Endothelial cell of umbilical vein (primary cell): Measurements from ENCODE around the gene CLIP3. TPM values are rescaled to one million over a fixed set of nuclear protein-coding genes. Genes with fewer than 3 reads are reported as not detected.

Experiments used
- BruUV-seq: library from RNA; stranded (reverse); fragments of 400-500 nt; replicated peaks from 2 replicates; lab custom pipeline; 2021; lab: Mats Ljungman, UMichigan
- CTCF ChIA-PET: fragments of 300-600, 350-600 bp; sonication (Branson Sonifier 250); formaldehyde crosslinking; loops from one replicate; lab custom pipeline; 2021; ENCODE audit warnings: antibody characterized with exemption, inconsistent platforms; lab: Charles Lee
- POLR2A ChIA-PET: fragments of 300-600, 350-600 bp; sonication (Branson Sonifier 250); formaldehyde crosslinking; loops from one replicate; lab custom pipeline; 2021; ENCODE audit warnings: antibody characterized with exemption, inconsistent platforms; lab: Charles Lee
- DNase-seq: peaks from one replicate; pipeline ENCODE4 v3.0.0-alpha.2; 2011; ENCODE audit warnings: low read depth, low spot score
- FAIRE-seq: peaks from 2 replicates; lab custom pipeline; 2011; peaks lifted over from hg19 to GRCh38; lab: Jason Lieb, UNC
- H2AFZ ChIP-seq: 2 replicates; pipeline ENCODE4 v1.6.0; 2012; ENCODE audit warnings: low read depth, low read length, control low read depth, inconsistent platforms
- H3K27ac ChIP-seq: 2 replicates; pipeline ENCODE4 v1.5.1; 2011; ENCODE audit warnings: low read depth, mild to moderate bottlenecking, control low read depth, low read length, moderate library complexity; ENCODE audit not compliant: insufficient read depth
- H3K27me3 ChIP-seq, 2 experiments: 2 replicates each; pipeline versions ENCODE4 v1.6.0 to v1.6.1; 2011; ENCODE audit warnings: low read length in 2 of 2, mixed read lengths in 1 of 2; ENCODE audit not compliant: control insufficient read depth in 2 of 2, insufficient read depth in 2 of 2
- H3K36me3 ChIP-seq, 2 experiments: 2 replicates in 1 of 2; 3 replicates in 1 of 2; pipeline ENCODE4 v1.5.1; 2011; ENCODE audit warnings: low read length in 2 of 2, mild to moderate bottlenecking in 1 of 2, moderate library complexity in 1 of 2; ENCODE audit not compliant: control insufficient read depth in 2 of 2, insufficient read depth in 2 of 2; ENCODE audit errors: extremely low read depth in 1 of 2
- H3K4me1 ChIP-seq: 3 replicates; pipeline ENCODE4 v1.5.1; 2011; ENCODE audit warnings: mild to moderate bottlenecking, low read length; ENCODE audit not compliant: control insufficient read depth, insufficient read depth; ENCODE audit errors: extremely low read depth
- H3K4me2 ChIP-seq: 2 replicates; pipeline ENCODE4 v1.6.1; 2011; ENCODE audit warnings: low read length, control low read depth, mixed read lengths; ENCODE audit not compliant: insufficient read depth
- H3K4me3 ChIP-seq, 3 experiments: fragments of 200-600 bp in 1 of 3; sonication (generic), shearing (Covaris generic) in 1 of 3; replicated peaks in 1 of 3; 2 replicates each; pipeline ENCODE4 v1.5.1; 2011 to 2016; ENCODE audit warnings: control low read depth in 3 of 3, low read length in 3 of 3, mild to moderate bottlenecking in 2 of 3, inconsistent platforms in 1 of 3, low read depth in 1 of 3, moderate library complexity in 1 of 3; ENCODE audit not compliant: insufficient read depth in 1 of 3
- H3K79me2 ChIP-seq: 2 replicates; pipeline ENCODE4 v1.6.0; 2012; ENCODE audit warnings: low read length, inconsistent platforms; ENCODE audit not compliant: control insufficient read depth, insufficient read depth
- H3K9ac ChIP-seq: replicated peaks from 2 replicates; pipeline ENCODE3; 2011; ENCODE audit warnings: low read length, control low read depth; ENCODE audit not compliant: insufficient read depth; ENCODE audit errors: extremely low read depth
- H3K9me1 ChIP-seq: replicated peaks from 3 replicates; pipeline ENCODE4 v1.6.0; 2011; ENCODE audit warnings: mild to moderate bottlenecking, low read length; ENCODE audit not compliant: control insufficient read depth, insufficient read depth; ENCODE audit errors: extremely low read depth
- H3K9me3 ChIP-seq: replicated peaks from 2 replicates; pipeline ENCODE4 v1.5.1; 2012; ENCODE audit warnings: low read length, inconsistent platforms; ENCODE audit not compliant: control insufficient read depth, insufficient read depth
- H4K20me1 ChIP-seq: replicated peaks from 2 replicates; pipeline ENCODE3; 2011; ENCODE audit warnings: mild to moderate bottlenecking, low read length; ENCODE audit not compliant: control insufficient read depth, insufficient read depth; ENCODE audit errors: extremely low read depth
- CTCF ChIP-seq, 2 donors: IDR thresholded peaks; 1 replicate in 1 of 2; 2 replicates in 1 of 2; pipeline ENCODE4 v1.5.1; 2011; ENCODE audit warnings: low read length in 2 of 2, mild to moderate bottlenecking in 2 of 2, moderate library complexity in 2 of 2, control low read depth in 1 of 2, inconsistent platforms in 1 of 2, low read depth in 1 of 2; ENCODE audit not compliant: insufficient read depth in 1 of 2; ENCODE audit errors: extremely low read depth in 1 of 2
- EZH2 ChIP-seq: IDR thresholded peaks from 2 replicates; pipeline ENCODE4 v1.6.1; 2012; ENCODE audit warnings: borderline replicate concordance, low read depth, mild to moderate bottlenecking, moderate library complexity, low read length, inconsistent platforms; ENCODE audit not compliant: severe bottlenecking
- FOS ChIP-seq: IDR thresholded peaks from 2 replicates; pipeline ENCODE4 v1.6.1; 2011; ENCODE audit warnings: mild to moderate bottlenecking, low read length, moderate library complexity, borderline replicate concordance; ENCODE audit not compliant: insufficient read depth
- GATA2 ChIP-seq: IDR thresholded peaks from 2 replicates; pipeline ENCODE4 v1.7.0; 2011; ENCODE audit warnings: low read depth, mild to moderate bottlenecking, moderate library complexity, mixed read lengths, low read length; ENCODE audit not compliant: insufficient read length, insufficient read depth
- JUN ChIP-seq: IDR thresholded peaks from 2 replicates; pipeline ENCODE4 v1.6.1; 2011; ENCODE audit warnings: borderline replicate concordance, low read depth; ENCODE audit not compliant: insufficient read length, insufficient read depth
- MAX ChIP-seq: IDR thresholded peaks from 2 replicates; pipeline ENCODE4 v1.6.1; 2011; ENCODE audit not compliant: insufficient read depth, insufficient read length
- MYC ChIP-seq: IDR thresholded peaks from one replicate; pipeline ENCODE4 v1.6.1; 2011; ENCODE audit warnings: mild to moderate bottlenecking, low read depth, low read length
- POLR2AphosphoS5 ChIP-seq: IDR thresholded peaks from 2 replicates; pipeline ENCODE4 v1.6.1; 2012; ENCODE audit warnings: low read depth, mild to moderate bottlenecking, control low read depth, low read length, moderate library complexity; ENCODE audit not compliant: insufficient read depth
- dilution Hi-C: fragments of 300-500 bp; cut with MboI; formaldehyde crosslinking; loops from one replicate; pipeline ENCODE4 v1.15.0; 2019; ENCODE audit warnings: low sequenced_read_pairs; ENCODE audit not compliant: extremely low pct_ligation_motif_present
- intact Hi-C: fragments of 100-400 bp; cut with micrococcal nuclease; formaldehyde crosslinking; loops from one replicate; pipeline ENCODE4 v1.10.0; 2022
- polyA plus RNA-seq, 4 experiments: library from polyadenylated mRNA; depleted of rRNA in 3 of 4; stranded (reverse) in 3 of 4; unstranded in 1 of 4; fragments of >200 nt; gene quantifications; 2 replicates each; pipeline versions ENCODE4 v1.2.1 to v1.2.3, GENCODE V29; 2011 to 2012; ENCODE audit warnings: missing spikeins in 1 of 4
- total RNA-seq: library from RNA; stranded (reverse); gene quantifications from 2 replicates; pipeline ENCODE4 v1.2.3, GENCODE V29; 2021

The CLIP3 gene
- total and polyA plus RNA-seq, 2 donors (not counting 3 experiments of a cell fraction or from before 2014, with no cell fraction given) = 7.0 to 24.4 TPM

GRCh38 chr19:36019061-36019670 lies 13.5 kb downstream of the CLIP3 start:
- TF ChIP-seq JUN (no peak), FOS (no peak), CTCF (IDR thresholded peaks at IDR 0.05; ENCODE audit: extremely low read depth in 1 of 2, insufficient read depth in 1 of 2, low read depth in 1 of 2, low read length in 2 of 2) (no peak), POLR2AphosphoS5 (no peak), GATA2 (no peak), MAX (no peak), EZH2 (no peak), MYC (no peak)
- Histone ChIP-seq H3K27ac (no peak overlapping the region), H3K4me2 (no peak overlapping the region), H3K36me3 (peaks cover 0 to 22% of the 10 kb centered on the region in 2 experiments), H3K79me2 (no peaks in the 10 kb centered on the region), H2AFZ (no peak overlapping the region), H3K9me1 (no peaks in the 10 kb centered on the region), H4K20me1 (no peaks in the 10 kb centered on the region), H3K27me3 (no peaks in the 10 kb centered on the region), H3K9me3 (no peaks in the 10 kb centered on the region), H3K9ac (no peak overlapping the region), H3K4me1 (peaks cover 5% of the 10 kb centered on the region), H3K4me3 (no peak overlapping the region)
- no peak for FAIRE-seq
- POLR2A ChIA-PET = no interaction called here
- dilution Hi-C loops = no loop called here
- CTCF ChIA-PET = no interaction called here
- no TSS peak for BruUV-seq
- DNase-seq = no peak
- intact Hi-C loops = no loop called here
